NCI-H345 treated with DMSO at 0.1 percent for 48 hours (cell line): ENCODE data around the gene MAPK9.
"Not testable (repeated sequence)": the region's sequence is repeated elsewhere in the genome, so short reads cannot be mapped to it uniquely, and the experiment has no call there.

ENCODE experiments used
- DNase-seq: peaks from one replicate; lab custom pipeline; 2025; ENCODE audit not compliant: unreplicated experiment; lab: John Stamatoyannopoulos, UW

Gene MAPK9

GRCh38 chr5:180326989-180327565 lies 35.2 kb upstream of the MAPK9 start:
- DNase-seq = no peak

GRCh38 chr5:180324601-180324950 lies 32.7 kb upstream of the MAPK9 start:
- no peak for DNase-seq

- no peak for DNase-seq
Observed at GRCh38 chr5:180323941-180324600, 32.2 kb upstream of the MAPK9 start.

GRCh38 chr5:180323160-180323559 lies 31.3 kb upstream of the MAPK9 start:
- DNase-seq = no peak

- DNase-seq = no peak
Observed at GRCh38 chr5:180318456-180319089, 26.7 kb upstream of the MAPK9 start.

- DNase-seq = no peak
Observed at GRCh38 chr5:180316586-180316985, 24.7 kb upstream of the MAPK9 start.

GRCh38 chr5:180315762-180316212 lies 23.9 kb upstream of the MAPK9 start:
- peak; percentile 23 for DNase-seq

- no peak for DNase-seq
Observed at GRCh38 chr5:180313677-180314505, 22.0 kb upstream of the MAPK9 start.

- DNase-seq = no peak
Observed at GRCh38 chr5:180311216-180311615, 19.3 kb upstream of the MAPK9 start.

GRCh38 chr5:180306796-180307195 lies 14.9 kb upstream of the MAPK9 start:
- no peak for DNase-seq

GRCh38 chr5:180305481-180305880 lies 13.6 kb upstream of the MAPK9 start:
- DNase-seq = no peak

GRCh38 chr5:180304431-180305375 lies 12.8 kb upstream of the MAPK9 start:
- no peak for DNase-seq

GRCh38 chr5:180304016-180304292 lies 12.1 kb upstream of the MAPK9 start:
- no peak for DNase-seq

GRCh38 chr5:180303226-180304015 lies 11.5 kb upstream of the MAPK9 start:
- no peak for DNase-seq

GRCh38 chr5:180302256-180302655 lies 10.4 kb upstream of the MAPK9 start:
- no peak for DNase-seq

- no peak for DNase-seq
Observed at GRCh38 chr5:180301253-180301652, 9.4 kb upstream of the MAPK9 start.

GRCh38 chr5:180299526-180299925 lies 7.6 kb upstream of the MAPK9 start:
- DNase-seq = no peak

GRCh38 chr5:180299014-180299413 lies 7.1 kb upstream of the MAPK9 start:
- DNase-seq = not testable (repeated sequence)

GRCh38 chr5:180297587-180298282 lies 5.9 kb upstream of the MAPK9 start:
- DNase-seq = no peak
